GM13976 (cell line): ENCODE results near the gene ENKD1.

Experiments
- DNase-seq: peaks from one replicate; pipeline ENCODE4 v3.0.0; 2012; ENCODE audit warnings: low spot score
- CTCF ChIP-seq: IDR thresholded peaks from 2 replicates; pipeline ENCODE4 v1.5.1; 2012; ENCODE audit warnings: borderline replicate concordance, mild to moderate bottlenecking; ENCODE audit not compliant: insufficient read depth; ENCODE audit errors: extremely low read depth, missing control alignments, control extremely low read depth
- in situ Hi-C: fragments of 300-500 bp; cut with MboI; formaldehyde crosslinking; loops from one replicate; pipeline ENCODE4 v1.12.0; 2022; ENCODE audit warnings: low sequenced_read_pairs, mixed read lengths, inconsistent platforms; ENCODE audit not compliant: unreplicated experiment

The ENKD1 gene

DNA sequence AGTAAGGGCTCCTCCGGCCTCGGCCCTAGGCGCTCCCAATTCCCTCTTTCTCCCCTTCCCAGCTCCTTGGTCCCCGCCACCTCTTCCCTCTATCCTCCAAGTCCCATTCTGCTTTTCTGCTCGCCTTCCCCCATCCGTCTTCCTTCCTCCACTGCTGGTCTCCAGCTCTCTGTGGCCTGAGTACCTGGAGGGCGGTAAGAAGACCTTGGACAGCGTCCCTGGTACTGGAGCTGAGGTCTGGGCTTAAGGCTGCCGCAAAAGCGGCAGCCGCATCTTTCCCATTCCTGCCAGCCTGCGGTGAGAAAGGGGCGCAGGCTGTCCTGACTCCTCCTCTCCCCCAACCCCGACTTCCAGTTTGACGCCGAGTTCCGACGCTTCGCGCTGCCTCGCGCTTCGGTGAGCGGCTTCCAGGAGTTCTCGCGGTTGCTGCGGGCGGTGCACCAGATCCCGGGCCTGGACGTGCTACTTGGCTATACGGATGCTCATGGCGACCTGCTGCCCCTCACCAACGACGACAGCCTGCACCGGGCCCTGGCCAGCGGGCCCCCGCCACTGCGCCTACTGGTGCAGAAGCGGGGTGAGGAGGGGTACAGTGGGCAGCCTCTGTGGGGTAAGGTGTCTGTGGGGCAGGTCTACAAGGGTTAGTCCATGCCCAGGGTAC, 5.3 kb downstream of the ENKD1 start:
- no peak for DNase-seq
- TF ChIP-seq CTCF: no peak
- in situ Hi-C loops: no loop called here

- in situ Hi-C loops: no loop called here
- DNase-seq: peak; percentile 100
- TF ChIP-seq CTCF: no peak
These were observed 6.0 kb downstream of the ENKD1 start, which contains the start of gene PARD6A for GRCh38 chr16:67660564-67661028. PARD6A (plus strand) TSS chr16:67660960; CDS start chr16:67661039, 79 bp downstream.

GRCh38 chr16:67659675-67660563, 6.6 kb downstream of the ENKD1 start, which contains the start of gene ACD:
ACD (minus strand) TSS chr16:67660260; CDS start chr16:67660220, 40 bp downstream.
- DNase-seq: peak; percentile 100
- in situ Hi-C loops: no loop called here
- no peak for TF ChIP-seq CTCF

GRCh38 chr16:67658849-67659674, 7.5 kb downstream of the ENKD1 start:
- TF ChIP-seq CTCF: no peak
- in situ Hi-C loops: no loop called here
- no peak for DNase-seq

- TF ChIP-seq CTCF: no peak
- in situ Hi-C loops: no loop called here
- no peak for DNase-seq
These were observed 8.6 kb downstream of the ENKD1 start for GRCh38 chr16:67657751-67658518.
